CD4-positive, alpha-beta T cell treated with Interleukin-12 subunit alpha and Interleukin-12 subunit beta, for 1 hour (primary cell): ENCODE results near the gene STAT5B.
"Not testable (repeated sequence)": the region's sequence is repeated elsewhere in the genome, so short reads cannot be mapped to it uniquely, and the experiment has no call there.

Source experiments
- DNase-seq: peaks from one replicate; pipeline ENCODE4 v3.0.0-alpha.2; 2020

STAT5B gene

GRCh38 chr17:42225646-42226045, 50.5 kb downstream of the STAT5B start:
- DNase-seq: no peak

GRCh38 chr17:42224651-42225050, 51.5 kb downstream of the STAT5B start:
- DNase-seq: no peak

GRCh38 chr17:42221886-42222745, 54.1 kb downstream of the STAT5B start:
- DNase-seq: peak; percentile 74

GRCh38 chr17:42219280-42219679, 56.9 kb downstream of the STAT5B start:
- not testable (repeated sequence) for DNase-seq

GRCh38 chr17:42214156-42214555, 62.0 kb downstream of the STAT5B start:
- no peak for DNase-seq

- no peak for DNase-seq
These were observed 63.8 kb downstream of the STAT5B start for GRCh38 chr17:42212382-42212781.

GRCh38 chr17:42211921-42212341, 64.3 kb downstream of the STAT5B start:
- DNase-seq: not testable (repeated sequence)

- no peak for DNase-seq
These were observed 66.1 kb downstream of the STAT5B start for GRCh38 chr17:42210046-42210445.

- not testable (repeated sequence) for DNase-seq
These were observed 70.0 kb downstream of the STAT5B start for GRCh38 chr17:42206153-42206612.

GRCh38 chr17:42203354-42203753, 72.8 kb downstream of the STAT5B start:
- DNase-seq: no peak

- DNase-seq: no peak
These were observed 73.5 kb downstream of the STAT5B start for GRCh38 chr17:42202696-42203095.

- no peak for DNase-seq
These were observed 74.0 kb downstream of the STAT5B start for GRCh38 chr17:42202159-42202558.

- DNase-seq: no peak
These were observed 74.8 kb downstream of the STAT5B start for GRCh38 chr17:42201458-42201772.

GRCh38 chr17:42200706-42201457, 75.3 kb downstream of the STAT5B start:
- no peak for DNase-seq

GRCh38 chr17:42199416-42200011, 76.7 kb downstream of the STAT5B start:
- DNase-seq: no peak

GRCh38 chr17:42198897-42199296, 77.3 kb downstream of the STAT5B start:
- no peak for DNase-seq

GRCh38 chr17:42197564-42198156, 78.5 kb downstream of the STAT5B start:
- DNase-seq: no peak

- DNase-seq: peak; percentile 83
These were observed 82.0 kb downstream of the STAT5B start, which contains the start of gene GHDC for GRCh38 chr17:42193969-42194899. GHDC (minus strand) TSS chr17:42194494; CDS start chr17:42193581, 913 bp downstream.

- no peak for DNase-seq
These were observed 82.8 kb downstream of the STAT5B start for GRCh38 chr17:42193216-42193968.

GRCh38 chr17:42192189-42193126, 83.7 kb downstream of the STAT5B start:
- DNase-seq: no peak
